Measurements from ENCODE around the gene ZSCAN16.
"Not testable (repeated sequence)": the region's sequence is repeated elsewhere in the genome, so short reads cannot be mapped to it uniquely, and the experiment has no call there.

ZSCAN16 gene

DNA sequence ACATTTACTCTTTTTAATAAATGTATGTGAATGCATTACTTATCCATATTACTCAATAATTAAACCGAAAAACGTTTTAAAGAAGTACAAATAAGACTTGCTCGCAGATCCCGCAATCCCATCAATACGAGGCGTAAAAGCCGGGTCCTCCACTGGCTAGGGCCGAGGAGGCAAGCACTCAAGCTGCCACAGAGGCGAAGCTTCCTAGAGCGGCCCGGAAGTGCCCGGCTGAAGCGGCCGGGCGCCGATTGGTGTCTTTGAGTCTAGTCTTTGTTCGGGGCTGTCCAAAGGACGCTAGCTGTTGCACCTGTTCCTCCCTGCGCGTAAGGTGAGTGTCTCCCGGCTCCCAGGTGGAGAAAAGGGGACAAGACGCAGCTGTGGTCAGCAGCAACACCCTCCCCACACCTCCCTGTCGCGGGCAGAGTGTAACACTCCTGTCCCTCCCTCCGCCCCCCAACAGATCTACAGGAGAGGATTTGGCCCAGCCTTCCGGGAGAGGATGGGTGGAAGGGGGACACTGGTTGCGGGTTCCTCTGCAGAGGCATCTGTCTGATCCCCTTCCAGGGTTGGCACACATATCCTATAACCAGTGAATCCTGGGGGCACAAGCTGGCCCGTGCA is at the start of gene ZSCAN16:
ZSCAN16 (plus strand) TSS at position 260 of the 621 bp plus-strand sequence. CDS start 835 bp downstream, outside the sequence.
- peak; percentile 94 for DNase-seq

DNA sequence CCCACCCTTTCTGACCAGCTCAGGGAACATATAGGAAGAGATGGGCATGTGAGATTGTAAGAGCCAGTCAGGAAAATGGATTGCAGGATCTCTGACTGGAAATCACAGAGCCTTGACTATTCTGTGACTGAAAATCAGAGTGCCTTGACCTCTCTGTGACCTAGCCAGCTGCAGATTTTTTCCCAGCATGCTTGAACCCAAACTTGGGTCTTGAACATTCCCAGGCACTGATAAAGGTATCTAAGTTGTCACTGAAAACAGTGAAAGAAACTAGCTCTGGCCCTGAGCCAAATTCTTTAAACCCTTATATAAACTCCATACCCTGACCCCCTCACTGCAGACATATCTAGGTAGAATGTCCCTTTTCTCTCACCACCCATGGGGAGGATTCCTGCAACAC is 46.4 kb upstream of the ZSCAN16 start:
- no peak for DNase-seq

DNA sequence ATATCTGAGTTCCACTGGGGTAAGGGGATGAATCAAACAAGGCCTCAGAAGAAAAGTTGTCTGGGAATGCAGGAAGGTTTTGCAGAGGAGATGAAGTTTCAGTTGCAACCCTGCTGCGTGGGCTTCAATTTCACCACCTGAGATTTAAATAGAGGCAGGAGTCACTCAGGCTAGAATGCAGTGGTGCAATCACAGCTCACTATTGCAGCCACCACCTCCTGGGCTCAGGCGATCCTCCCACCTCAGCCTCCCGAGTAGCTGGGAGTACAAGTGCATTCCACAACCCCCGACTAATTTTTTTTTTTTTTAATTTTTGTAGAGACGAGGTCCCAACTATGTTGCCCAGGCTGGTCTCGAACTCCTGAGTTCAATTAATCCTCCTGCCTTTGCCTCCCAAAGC is 45.6 kb upstream of the ZSCAN16 start:
- no peak for DNase-seq

DNA sequence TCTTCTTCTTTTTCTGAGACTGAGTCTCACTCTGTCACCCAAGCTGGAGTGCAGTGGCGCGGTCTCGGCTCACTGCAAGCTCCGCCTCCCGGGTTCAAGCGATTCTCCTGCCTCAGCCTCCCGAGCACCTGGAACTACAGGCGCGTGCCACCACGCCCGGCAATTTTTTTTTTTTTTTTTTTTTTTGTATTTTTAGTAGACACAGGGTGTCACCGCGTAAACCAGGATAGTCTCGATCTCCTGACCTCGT is 44.1 kb upstream of the ZSCAN16 start, which contains the start of gene ZNF165:
ZNF165 (plus strand) TSS at position 188 of the 250 bp plus-strand sequence. CDS start 4,913 bp downstream, outside the sequence.
- DNase-seq, result not testable (repeated sequence)

DNA sequence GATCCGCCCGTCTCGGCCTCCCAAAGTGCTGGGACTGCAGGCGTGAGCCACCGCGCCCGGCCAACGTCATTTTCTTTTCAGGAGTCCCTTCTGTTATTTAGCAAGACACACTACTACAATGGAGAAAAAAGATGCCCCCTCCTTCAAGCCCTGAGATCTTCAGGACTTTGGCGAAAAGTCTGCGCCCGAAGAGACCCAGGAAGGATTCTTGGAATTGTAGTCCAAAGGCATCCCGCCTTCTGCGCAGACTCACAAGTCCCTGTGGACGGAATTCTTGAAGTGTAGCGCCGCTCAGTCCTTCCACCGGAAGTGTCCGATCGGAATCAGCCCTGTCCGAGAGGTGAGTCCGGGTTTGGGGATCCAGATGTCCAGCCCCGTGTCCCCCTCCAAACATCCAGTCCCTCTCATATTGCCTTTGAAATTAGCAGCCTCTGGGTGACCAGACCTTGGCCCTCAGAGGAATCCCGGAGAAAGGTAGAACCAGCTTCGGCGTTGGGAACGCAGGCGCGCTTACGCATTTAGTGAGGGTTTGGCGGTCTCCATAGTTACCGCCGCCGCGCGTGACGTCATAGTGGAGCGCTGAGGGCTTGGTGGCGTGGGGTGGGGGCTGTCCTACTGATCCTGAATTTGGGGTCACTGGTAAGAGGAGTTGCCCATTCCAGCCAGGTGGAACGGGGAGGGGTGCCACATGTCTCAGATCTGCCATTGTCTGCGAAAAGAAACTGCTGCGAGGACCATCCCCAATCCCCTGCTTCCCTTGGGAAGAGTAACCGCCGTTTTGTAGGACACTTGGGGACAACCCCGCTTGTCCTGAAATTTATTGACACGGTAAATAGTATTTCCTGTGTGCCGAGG is 43.6 kb upstream of the ZSCAN16 start:
- DNase-seq, result peak; percentile 93

DNA sequence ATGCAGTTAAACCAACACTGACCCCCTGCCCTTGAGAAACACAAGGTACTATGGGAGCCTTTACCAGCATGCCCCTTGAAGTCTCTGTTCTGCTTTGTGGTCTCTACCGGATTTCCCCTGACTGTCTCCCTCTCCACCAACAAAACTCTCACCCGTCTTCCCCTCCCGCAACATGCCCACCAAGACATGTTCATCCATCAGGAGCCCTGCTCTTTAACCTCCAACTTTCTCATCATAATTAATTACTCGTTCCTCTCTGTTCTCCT is 43.0 kb upstream of the ZSCAN16 start:
- DNase-seq, result no peak

DNA sequence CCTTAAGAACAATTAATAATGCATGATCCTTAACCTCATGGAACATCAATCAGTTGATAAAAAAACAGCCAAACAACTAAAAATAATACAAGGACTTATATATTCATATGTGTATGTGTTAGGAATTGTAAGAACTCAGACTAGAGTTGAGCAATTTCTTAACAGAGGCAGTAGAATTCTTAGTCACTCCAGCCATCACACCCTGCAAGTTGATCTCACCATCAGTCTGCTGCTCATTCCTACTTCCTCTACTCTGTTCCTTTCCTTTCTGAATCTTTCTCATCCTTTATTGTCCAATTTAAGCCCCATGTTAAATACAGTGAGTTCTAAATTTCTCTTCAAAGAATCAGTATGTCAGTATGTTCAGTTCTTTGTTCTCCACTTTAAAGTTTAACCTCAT is 41.5 kb upstream of the ZSCAN16 start:
- DNase-seq, result no peak

DNA sequence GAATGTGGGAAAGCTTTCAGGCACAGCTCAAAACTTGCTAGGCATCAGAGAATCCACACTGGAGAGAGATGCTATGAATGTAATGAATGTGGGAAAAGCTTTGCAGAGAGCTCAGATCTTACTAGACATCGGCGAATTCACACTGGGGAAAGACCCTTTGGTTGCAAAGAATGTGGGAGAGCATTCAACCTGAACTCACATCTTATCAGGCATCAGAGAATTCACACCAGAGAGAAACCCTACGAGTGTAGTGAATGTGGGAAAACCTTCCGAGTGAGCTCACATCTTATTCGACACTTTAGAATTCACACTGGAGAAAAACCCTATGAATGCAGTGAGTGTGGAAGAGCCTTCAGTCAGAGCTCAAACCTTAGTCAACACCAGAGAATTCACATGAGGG is 35.4 kb upstream of the ZSCAN16 start:
- DNase-seq, result no peak

DNA sequence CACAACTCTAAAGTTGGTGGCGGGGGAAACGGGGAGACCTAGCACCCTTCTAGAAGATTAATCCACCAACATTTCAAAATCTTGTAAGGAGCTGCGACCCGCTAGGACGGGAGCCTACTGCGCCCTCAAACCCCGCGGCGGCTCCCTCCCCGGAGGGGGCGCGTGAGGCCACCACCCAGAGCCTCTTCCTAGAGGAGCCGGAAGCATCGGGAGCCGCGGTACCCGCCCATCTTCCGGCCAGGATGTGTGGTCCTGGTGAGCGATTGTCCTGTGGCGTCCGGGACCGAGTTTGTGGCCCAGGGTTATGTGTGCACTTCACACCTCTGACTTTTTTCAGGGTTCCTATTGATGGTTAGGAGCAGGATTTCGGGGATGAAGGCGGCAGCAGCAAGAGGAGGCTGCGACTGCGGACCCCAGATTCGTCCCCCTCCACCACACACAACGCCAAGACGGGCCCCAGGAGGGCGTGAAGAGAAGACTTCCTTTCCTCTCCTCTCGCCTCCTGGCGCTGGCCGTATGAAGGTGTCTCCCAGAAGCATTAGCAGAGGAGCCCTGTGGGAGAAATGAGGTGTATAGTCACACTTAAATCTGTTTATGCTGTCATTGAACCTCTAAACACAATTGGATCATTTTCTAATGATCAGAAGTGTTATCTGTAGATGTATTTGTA is 33.4 kb upstream of the ZSCAN16 start:
- no peak for DNase-seq

DNA sequence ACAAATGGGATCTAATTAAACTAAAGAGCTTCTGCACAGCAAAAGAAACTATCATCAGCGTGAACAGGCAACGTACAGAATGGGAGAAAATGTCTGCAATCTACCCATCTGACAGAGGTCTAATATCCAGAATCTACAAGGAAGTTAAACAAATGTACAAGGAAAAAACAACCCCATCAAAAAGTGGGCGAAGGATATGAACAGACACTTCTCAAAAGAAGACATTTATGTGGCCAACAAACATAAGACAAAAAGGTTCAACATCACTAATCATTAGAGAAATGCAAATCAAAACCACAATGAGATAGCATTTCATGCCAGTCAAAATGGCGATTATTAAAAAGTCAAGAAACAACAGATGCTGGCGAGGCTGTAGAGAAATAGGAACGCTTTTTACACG is 22.2 kb upstream of the ZSCAN16 start:
- not testable (repeated sequence) for DNase-seq

DNA sequence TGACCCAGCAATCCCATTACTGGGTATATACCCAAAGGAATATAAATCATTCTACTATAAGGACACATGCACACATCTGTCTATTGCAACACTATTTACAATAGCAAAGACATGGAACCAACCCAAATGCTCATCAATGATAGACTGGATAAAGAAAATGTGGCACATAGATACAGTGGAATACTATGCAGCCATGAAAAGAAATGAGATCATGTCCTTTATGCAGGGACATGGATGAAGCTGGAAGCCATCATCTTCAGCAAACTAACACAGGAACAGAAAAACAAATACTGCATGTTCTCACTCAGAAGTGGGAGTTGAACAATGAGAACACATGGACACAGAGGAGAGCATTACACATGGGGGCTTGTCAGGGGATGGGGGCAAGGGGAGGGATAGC is 21.7 kb upstream of the ZSCAN16 start:
- not testable (repeated sequence) for DNase-seq

DNA sequence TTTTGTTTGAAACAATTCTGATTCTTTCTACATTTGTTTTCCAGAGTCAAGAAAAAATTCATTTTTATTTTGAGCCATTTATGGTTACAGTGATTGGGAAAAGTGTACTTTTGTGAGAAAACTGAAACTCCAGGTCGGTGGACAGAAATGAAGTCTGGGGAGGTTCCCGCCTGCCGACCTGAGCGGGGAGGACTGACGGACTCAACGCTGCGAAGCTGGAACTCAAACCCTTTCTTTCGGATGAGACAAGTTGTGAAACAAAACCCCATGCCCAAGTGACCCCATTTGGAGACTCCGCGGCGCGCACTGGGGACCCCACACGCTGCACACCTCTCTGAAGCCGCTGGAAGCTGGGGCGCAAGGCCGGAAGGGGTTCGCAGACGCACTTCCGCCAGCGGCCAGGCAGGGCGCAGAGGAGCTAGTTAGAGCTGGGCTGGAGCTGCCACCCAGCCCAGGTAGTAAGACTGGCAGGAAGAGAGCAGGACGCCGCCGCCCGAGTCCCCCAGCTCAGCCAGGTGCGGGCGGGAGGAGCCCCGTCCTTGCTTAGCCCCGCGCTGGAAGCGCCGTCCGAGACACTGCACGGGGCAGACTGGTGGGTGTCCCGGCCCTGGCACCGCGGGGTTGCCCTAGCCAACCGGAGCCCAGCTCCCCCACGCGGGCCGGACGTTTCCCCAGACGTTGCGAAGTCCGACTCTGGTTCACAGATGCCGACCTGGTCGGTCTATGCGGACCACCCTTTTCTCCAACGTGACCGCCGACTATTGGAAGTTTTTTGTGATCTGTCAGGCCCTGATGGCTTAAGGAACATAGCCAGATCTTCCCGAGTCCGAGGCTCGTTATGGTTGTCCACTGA is 19.8 kb upstream of the ZSCAN16 start:
- DNase-seq, result peak; percentile 84

DNA sequence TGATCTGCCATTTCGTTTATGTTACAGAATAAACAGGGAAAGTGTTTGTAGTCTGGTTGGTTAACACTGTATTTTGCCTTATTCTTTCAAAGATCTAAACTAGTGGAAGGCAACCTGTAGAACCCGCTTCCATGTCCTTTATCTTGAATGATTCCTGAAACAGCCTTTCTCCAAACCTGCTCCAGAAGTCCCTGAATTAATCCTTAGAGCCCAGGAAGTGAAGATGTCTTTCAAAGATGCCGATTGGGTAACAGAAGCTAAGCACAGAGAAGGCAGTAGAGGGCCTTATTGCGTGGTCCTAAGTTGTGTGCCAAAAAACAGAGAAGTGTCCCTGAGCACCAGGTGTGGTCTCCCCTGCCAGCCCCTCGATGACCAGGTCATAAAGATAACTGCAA is 19.2 kb upstream of the ZSCAN16 start:
- DNase-seq, result peak; percentile 28

DNA sequence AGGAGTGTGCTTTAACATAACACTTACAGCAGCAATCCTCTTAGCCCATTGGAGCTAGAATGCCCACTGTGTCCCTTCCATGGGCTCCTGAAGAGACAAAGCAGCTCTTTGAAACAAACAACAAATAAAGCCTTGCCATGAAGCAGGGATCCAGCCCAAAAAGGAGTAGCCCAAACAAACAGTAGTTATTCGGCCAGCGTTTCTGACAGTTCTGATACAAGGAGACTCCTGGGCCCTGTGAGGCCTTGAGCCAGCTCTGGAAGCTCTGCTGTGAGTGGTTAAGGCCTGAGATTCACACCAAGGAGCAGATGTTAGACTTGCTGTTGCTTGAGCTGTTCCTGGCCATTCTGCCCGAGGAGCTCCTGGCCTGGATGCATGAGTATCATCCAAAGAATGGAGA is 16.9 kb upstream of the ZSCAN16 start:
- DNase-seq, result no peak

DNA sequence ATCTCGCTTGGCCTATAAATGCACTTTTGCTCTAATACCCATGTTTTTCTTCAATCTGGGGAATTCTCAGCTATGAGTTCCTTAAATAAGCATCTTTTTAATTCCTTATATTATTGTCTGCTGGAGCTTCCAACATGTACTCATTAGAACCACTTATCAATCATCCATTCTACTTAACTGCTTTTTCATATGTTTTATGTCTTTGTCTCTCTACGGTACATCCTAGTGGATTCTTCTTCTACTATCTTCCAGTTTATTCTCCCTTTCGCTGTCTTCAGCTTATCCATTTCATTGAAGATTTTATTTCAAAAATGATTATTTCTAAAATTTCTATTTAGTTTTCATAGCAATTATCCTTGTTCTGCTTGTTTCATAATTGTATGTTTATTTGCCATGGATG is 12.4 kb upstream of the ZSCAN16 start:
- DNase-seq, result no peak

DNA sequence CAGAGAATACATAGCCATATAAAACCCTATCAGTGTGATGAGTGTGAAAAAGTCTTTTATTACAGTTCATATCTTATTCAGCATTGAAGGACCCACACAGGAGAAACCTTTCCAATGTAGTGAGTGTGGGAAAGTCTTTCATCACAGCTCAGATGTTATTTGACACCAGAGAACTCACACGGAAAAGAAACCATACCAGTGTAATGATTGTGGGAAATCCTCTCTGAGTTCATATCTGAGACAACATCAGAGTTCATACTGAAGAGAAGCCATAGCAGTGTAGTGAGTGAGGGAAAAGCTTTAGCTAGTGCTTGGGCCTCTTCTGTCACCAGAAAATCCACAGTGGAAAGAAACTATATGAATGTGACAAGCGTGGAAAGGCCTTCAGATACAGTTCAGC is 8.6 kb upstream of the ZSCAN16 start:
- DNase-seq, result no peak

DNA sequence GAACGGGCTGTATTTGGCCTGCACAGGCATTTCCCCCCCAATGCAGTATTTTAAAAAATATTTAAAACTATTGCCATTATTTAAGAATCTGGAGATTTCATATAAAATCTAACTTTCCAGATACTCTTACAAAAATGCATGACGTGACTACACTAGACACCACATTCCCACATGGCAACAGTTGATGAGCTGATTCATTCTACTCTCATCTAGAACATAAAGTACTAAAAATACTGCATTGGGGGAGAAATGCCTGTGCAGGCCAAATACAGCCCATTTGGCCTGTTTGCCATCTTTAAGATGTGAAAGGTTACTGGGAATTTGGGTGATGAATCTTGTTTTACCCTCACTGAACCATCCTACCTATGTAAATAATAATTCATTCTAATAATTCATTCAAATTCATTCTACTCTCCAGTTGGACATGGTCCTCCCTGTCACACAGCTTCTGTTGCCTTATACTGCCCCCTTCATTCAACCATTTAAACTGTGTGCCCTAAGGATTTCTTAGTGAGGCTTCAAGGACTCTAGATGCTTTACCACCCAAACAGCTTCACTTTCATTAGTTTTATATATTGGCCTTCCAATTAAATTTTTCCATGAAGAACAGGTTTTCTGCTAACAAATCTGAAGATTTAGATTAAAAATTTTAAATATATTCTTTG is 6.9 kb upstream of the ZSCAN16 start:
- no peak for DNase-seq

DNA sequence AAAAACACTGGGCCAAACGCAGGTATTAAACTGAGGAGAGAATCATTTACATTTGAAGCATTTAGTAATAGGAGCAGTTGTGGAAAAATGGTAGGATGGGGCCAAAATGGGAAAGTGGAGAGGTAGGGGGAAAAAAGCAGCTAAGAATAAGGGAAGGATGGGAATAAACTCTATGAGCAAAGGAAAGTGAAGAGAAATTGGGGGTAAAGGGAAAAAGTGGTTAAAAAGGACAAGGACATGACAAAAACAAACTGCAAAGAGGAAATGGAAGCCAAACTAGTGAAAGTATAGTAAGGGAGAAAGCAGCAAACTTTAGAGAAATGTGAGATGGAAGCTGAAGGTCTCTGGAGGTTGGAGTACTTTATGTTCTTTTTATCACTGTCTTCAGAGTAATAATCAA is 6.2 kb upstream of the ZSCAN16 start:
- DNase-seq, result no peak

DNA sequence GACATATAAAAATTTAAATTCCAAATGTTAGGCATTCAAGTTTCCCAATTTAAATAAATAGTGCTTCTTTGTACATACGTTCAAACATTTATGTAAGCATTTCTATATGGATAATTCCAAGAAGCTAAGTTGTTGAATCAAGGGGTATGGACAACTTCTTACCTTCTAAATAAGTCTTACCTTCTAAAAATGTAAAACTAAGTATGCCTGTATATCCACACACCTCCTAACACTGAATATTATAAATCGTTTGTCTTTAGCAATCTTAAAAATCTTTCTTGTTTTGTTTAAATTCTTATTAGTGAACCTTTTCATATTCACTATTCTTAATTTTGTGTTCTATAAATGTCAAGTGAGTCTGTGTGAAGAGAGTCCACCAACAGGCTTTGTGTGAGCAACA is 2.5 kb upstream of the ZSCAN16 start:
- no peak for DNase-seq

DNA sequence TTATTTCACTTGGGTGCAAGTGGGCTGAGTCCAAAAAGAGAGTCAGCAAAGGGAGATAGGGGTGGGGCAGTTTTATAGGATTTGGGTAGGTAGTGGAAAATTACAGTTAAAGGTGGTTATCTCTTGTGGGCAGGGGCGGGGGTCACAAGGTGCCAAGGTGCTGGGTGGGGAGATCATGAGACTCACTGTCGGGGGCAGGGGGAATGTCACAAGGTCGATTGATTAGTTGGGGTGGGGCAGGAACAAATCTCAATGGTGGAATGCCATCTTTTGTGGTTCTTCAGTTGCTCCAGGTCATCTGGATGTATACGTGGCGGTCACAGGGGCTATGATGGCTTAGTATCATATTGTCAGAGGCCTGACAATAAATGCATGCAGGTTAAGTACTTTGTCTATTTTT is 2.1 kb upstream of the ZSCAN16 start:
- not testable (repeated sequence) for DNase-seq

DNA sequence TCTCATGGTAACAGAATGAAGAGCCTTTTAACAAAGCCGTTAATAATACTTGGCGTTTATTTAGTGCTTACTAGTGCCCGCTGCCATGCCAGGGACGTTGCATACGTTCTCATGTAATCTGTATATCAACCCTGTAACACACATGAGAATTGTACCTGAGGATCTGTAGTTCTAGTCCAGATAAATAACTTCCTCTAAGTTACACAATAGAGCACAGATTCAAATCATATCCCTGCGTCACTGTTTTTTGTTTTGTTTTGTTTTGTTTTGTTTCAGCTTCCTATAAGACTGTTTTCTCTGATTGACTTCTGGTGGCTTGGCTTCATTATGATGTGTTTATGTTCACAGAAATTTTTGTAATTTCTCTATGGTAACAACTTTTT is 553 bp downstream of the ZSCAN16 start:
- DNase-seq, result no peak

DNA sequence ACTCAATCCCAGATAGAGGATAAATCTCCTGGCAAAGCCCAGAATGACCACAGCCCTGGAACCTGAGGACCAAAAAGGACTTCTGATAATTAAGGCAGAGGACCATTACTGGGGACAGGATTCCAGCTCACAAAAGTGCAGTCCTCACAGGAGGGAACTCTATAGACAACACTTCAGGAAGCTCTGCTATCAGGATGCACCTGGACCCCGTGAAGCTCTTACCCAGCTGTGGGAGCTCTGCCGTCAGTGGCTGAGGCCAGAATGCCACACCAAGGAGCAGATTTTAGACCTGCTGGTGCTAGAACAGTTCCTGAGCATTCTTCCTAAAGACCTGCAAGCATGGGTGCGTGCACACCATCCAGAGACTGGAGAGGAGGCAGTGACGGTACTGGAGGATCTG is 992 bp downstream of the ZSCAN16 start:
- no peak for DNase-seq

DNA sequence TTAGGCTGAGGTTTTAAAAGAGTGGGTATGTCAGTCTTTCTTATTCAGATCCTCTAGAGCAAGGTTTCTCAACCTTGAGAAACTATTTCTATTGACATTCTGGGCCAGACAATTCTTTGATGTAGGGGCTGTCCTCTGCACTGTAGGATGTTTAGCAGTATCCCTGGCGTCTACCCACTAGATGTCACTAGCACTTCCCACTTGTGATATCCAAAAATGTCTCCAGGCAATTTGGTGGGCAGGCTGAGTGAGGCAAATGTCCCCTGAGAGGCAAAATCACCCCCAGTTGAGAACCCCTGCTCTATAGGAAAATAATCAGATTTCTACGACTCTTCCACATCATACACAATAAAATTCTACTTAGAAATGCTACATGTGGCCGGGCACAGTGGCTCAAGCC is 9.6 kb downstream of the ZSCAN16 start:
- DNase-seq, result peak; percentile 50
